RWPE1 (cell line): Measurements from ENCODE around the gene TES.

Source experiments
- CTCF ChIA-PET: fragments of 350-600 bp; sonication (Branson Sonifier 250); formaldehyde crosslinking; extraction: SDS; loops from one replicate; lab custom pipeline; 2021; lab: Yijun Ruan, JAX
- POLR2A ChIA-PET: fragments of 400-600 bp; formaldehyde crosslinking; extraction: SDS; loops from one replicate; lab custom pipeline; 2020; ENCODE audit warnings: antibody characterized with exemption; ENCODE audit not compliant: low non-redundant PET; lab: Yijun Ruan, JAX
- DNase-seq: peaks from one replicate; pipeline ENCODE4 v3.0.0; 2012; ENCODE audit warnings: low spot score
- H3K27ac ChIP-seq: fragments of 450-650 bp; 2 replicates; pipeline ENCODE4 v1.5.1; 2017
- CTCF ChIP-seq: fragments of 450-650 bp; conservative IDR thresholded peaks from 2 replicates; pipeline ENCODE4 v1.5.1; 2017; ENCODE audit warnings: low read depth, mild to moderate bottlenecking

Gene TES

GRCh38 chr7:116251675-116252074 lies 41.3 kb downstream of the TES start:
- CTCF ChIA-PET = interaction anchor here (1.0 kb wide), 1 partner anchor 308 kb away, joined by 4 read pairs; no protein-coding TSS in a partner anchor
- POLR2A ChIA-PET = interaction anchor here (0.6 kb wide), 1 partner anchor 51 kb away, joined by 3 read pairs; no protein-coding TSS in a partner anchor
- no peak for TF ChIP-seq CTCF

GRCh38 chr7:116252249-116252648 lies 41.9 kb downstream of the TES start:
- H3K27ac ChIP-seq = no peak overlapping the region
- no peak for DNase-seq
- ChIA-PET CTCF (no interaction called here), POLR2A (no interaction called here)
- no peak for TF ChIP-seq CTCF

More at GRCh38 chr7:116251675-116252074, 41.3 kb downstream of the TES start:
- H3K27ac ChIP-seq = no peak overlapping the region
- DNase-seq = no peak

- TF ChIP-seq CTCF = no peak
- H3K27ac ChIP-seq = no peak overlapping the region
- no peak for DNase-seq
- ChIA-PET POLR2A (no interaction called here), CTCF (interaction anchor here (1.3 to 5.7 kb wide), 3 partner anchors 269 to 334 kb away, joined by 6 to 44 read pairs (median 7); no protein-coding TSS in a partner anchor)
These were observed 46.8 kb downstream of the TES start for GRCh38 chr7:116257156-116257555.

GRCh38 chr7:116258734-116259133 lies 48.4 kb downstream of the TES start:
- POLR2A ChIA-PET = no interaction called here
- CTCF ChIA-PET = interaction anchor here (0.6 to 5.7 kb wide), 14 partner anchors 12 to 822 kb away, joined by 3 to 44 read pairs (median 3); no protein-coding TSS in a partner anchor
- H3K27ac ChIP-seq = no peak overlapping the region
- peak; percentile 50 for DNase-seq
- TF ChIP-seq CTCF = peak; percentile 90

GRCh38 chr7:116259156-116259870 lies 49.0 kb downstream of the TES start:
- CTCF ChIA-PET = interaction anchor here (0.5 to 5.7 kb wide), 16 partner anchors 12 to 1486 kb away, joined by 3 to 44 read pairs (median 3); no protein-coding TSS in a partner anchor
- no peak overlapping the region for H3K27ac ChIP-seq
- TF ChIP-seq CTCF = no peak
- DNase-seq = no peak
- POLR2A ChIA-PET = interaction anchor here (1.0 kb wide), 1 partner anchor 267 kb away, joined by 3 read pairs; no protein-coding TSS in a partner anchor

GRCh38 chr7:116259871-116260440 lies 49.6 kb downstream of the TES start:
- H3K27ac ChIP-seq = no peak overlapping the region
- peak; percentile 91 for DNase-seq
- POLR2A ChIA-PET = interaction anchor here (1.0 kb wide), 1 partner anchor 267 kb away, joined by 3 read pairs; no protein-coding TSS in a partner anchor
- CTCF ChIA-PET = interaction anchor here (0.5 to 5.7 kb wide), 7 partner anchors 24 to 1486 kb away, joined by 3 to 44 read pairs (median 7); no protein-coding TSS in a partner anchor
- no peak for TF ChIP-seq CTCF
